HEK293T (cell line): ENCODE results near the gene OR1D5.

Source experiments
- ARNT ChIP-seq: fragments of 450-650 bp; IDR thresholded peaks from 2 replicates; pipeline ENCODE4 v1.6.1; 2017; ENCODE audit warnings: mild to moderate bottlenecking
- CTBP1 ChIP-seq: fragments of 450-650 bp; IDR thresholded peaks from 2 replicates; pipeline ENCODE4 v1.6.1; 2016; ENCODE audit warnings: borderline replicate concordance
- ELF4 ChIP-seq: fragments of 450-650 bp; IDR thresholded peaks from 2 replicates; pipeline ENCODE4 v1.6.1; 2017; ENCODE audit warnings: antibody characterized with exemption
- FOXA1 ChIP-seq: fragments of 450-650 bp; IDR thresholded peaks from 2 replicates; pipeline ENCODE4 v1.6.1; 2016; ENCODE audit warnings: mild to moderate bottlenecking
- FOXK2 ChIP-seq: fragments of 450-650 bp; IDR thresholded peaks from 2 replicates; pipeline ENCODE4 v1.6.1; 2016; ENCODE audit warnings: mild to moderate bottlenecking
- FOXM1 ChIP-seq: fragments of 450-650 bp; IDR thresholded peaks from 2 replicates; pipeline ENCODE4 v1.6.1; 2017; ENCODE audit warnings: mild to moderate bottlenecking, borderline replicate concordance
- L3MBTL2 ChIP-seq: fragments of 450-650 bp; conservative IDR thresholded peaks from 2 replicates; pipeline ENCODE4 v1.6.1; 2016; ENCODE audit warnings: mild to moderate bottlenecking
- LEF1 ChIP-seq: fragments of 450-650 bp; IDR thresholded peaks from 2 replicates; pipeline ENCODE4 v1.6.1; 2017; ENCODE audit warnings: mild to moderate bottlenecking, borderline replicate concordance
- NFRKB ChIP-seq: fragments of 450-650 bp; IDR thresholded peaks from 2 replicates; pipeline ENCODE4 v1.6.1; 2016; ENCODE audit warnings: mild to moderate bottlenecking, moderate library complexity
- SP1 ChIP-seq: fragments of 450-650 bp; IDR thresholded peaks from 2 replicates; pipeline ENCODE4 v1.6.1; 2017
- SUZ12 ChIP-seq: fragments of 450-650 bp; IDR thresholded peaks from 2 replicates; pipeline ENCODE4 v1.6.1; 2016; ENCODE audit warnings: mild to moderate bottlenecking
- ZNF384 ChIP-seq: fragments of 450-650 bp; IDR thresholded peaks from 2 replicates; pipeline ENCODE4 v1.6.1; 2016
- TF ChIP-seq, protein P1 (sequence below): fragments of 450-650 bp; IDR thresholded peaks from 2 replicates; pipeline ENCODE4 v1.6.1; 2016

DNA sequence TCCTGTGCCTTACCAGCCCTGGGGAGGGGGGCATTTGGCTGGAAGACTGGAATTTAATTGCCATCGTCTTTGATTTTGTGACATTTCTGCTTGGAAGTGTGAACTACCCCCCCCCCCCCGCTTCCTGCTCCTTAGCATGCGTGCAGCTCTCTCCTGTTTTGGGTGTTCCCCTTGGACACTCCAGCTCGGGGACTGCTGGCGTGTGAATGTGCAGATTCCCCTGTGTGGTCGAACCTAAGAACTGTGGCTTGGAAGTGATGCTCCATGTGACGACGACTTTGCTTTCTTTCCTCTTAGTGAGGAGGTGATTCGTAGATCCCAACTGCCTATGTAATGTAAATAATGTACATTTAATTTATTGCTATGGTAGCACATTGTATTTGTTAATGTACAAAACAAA is 26.1 kb downstream of the OR1D5 start:
- TF ChIP-seq FOXK2: no peak
- no peak for TF ChIP-seq FOXM1
- no peak for TF ChIP-seq ELF4
- no peak for TF ChIP-seq SUZ12
- TF ChIP-seq L3MBTL2: no peak
- TF ChIP-seq NFRKB: no peak
- no peak for TF ChIP-seq SP1
- TF ChIP-seq, protein P1, sequence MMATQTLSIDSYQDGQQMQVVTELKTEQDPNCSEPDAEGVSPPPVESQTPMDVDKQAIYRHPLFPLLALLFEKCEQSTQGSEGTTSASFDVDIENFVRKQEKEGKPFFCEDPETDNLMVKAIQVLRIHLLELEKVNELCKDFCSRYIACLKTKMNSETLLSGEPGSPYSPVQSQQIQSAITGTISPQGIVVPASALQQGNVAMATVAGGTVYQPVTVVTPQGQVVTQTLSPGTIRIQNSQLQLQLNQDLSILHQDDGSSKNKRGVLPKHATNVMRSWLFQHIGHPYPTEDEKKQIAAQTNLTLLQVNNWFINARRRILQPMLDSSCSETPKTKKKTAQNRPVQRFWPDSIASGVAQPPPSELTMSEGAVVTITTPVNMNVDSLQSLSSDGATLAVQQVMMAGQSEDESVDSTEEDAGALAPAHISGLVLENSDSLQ: no peak
- TF ChIP-seq ZNF384: no peak
- TF ChIP-seq FOXA1: no peak
- TF ChIP-seq ARNT: no peak
- TF ChIP-seq LEF1: no peak
- no peak for TF ChIP-seq CTBP1
